Stomach smooth muscle (tissue), 2 donors: ENCODE data around the gene PGP.

ENCODE experiments used
- H3K27ac ChIP-seq: one replicate; pipeline ENCODE4 v1.7.0; 2013; ENCODE audit warnings: mild to moderate bottlenecking, low read length, inconsistent platforms
- H3K27me3 ChIP-seq, 2 donors: one replicate each; pipeline ENCODE4 v1.7.0; 2013; ENCODE audit warnings: low read length in 2 of 2; ENCODE audit not compliant: insufficient read depth in 2 of 2, control insufficient read depth in 1 of 2
- H3K36me3 ChIP-seq, 2 donors: one replicate each; pipeline ENCODE4 v1.7.0; 2013; ENCODE audit warnings: low read length in 2 of 2; ENCODE audit not compliant: control insufficient read depth in 2 of 2, insufficient read depth in 2 of 2
- H3K4me1 ChIP-seq: one replicate; pipeline ENCODE4 v1.7.0; 2013; ENCODE audit warnings: low read length; ENCODE audit not compliant: control insufficient read depth, insufficient read depth
- H3K4me3 ChIP-seq, 2 donors: one replicate each; pipeline ENCODE4 v1.7.0; 2013; ENCODE audit warnings: low read length in 2 of 2
- H3K9ac ChIP-seq, 2 donors: one replicate each; pipeline ENCODE4 v1.7.0; 2013; ENCODE audit warnings: low read length in 2 of 2, mild to moderate bottlenecking in 1 of 2
- H3K9me3 ChIP-seq, 2 donors: one replicate each; pipeline ENCODE4 v1.7.0; 2013; ENCODE audit warnings: low read length in 2 of 2; ENCODE audit not compliant: control insufficient read depth in 2 of 2
- donor health status: healthy.
- donor health status: Pancreatic carcinoma.

PGP gene

GRCh38 chr16:2237102-2237482 is 22.5 kb upstream of the PGP start:
- peaks cover 21% of the 10 kb centered on the region for H3K4me1 ChIP-seq
- H3K9me3 ChIP-seq = no peaks in the 10 kb centered on the region
- peaks cover 27 to 30% of the 10 kb centered on the region in 2 donors for H3K36me3 ChIP-seq
- no peak overlapping the region for H3K9ac ChIP-seq
- H3K4me3 ChIP-seq = peak overlapping the region in 1 of 2 donors; percentile 35
- H3K27ac ChIP-seq = no peak overlapping the region
- peaks cover 20 to 31% of the 10 kb centered on the region in 2 donors for H3K27me3 ChIP-seq

GRCh38 chr16:2236337-2237101 is 21.9 kb upstream of the PGP start, which contains the start of gene DNASE1L2:
Gene DNASE1L2, plus strand, starts transcription at chr16:2236444. Its CDS starts 373 bp downstream, at chr16:2236817.
- Histone ChIP-seq H3K9me3 (no peaks in the 10 kb centered on the region), H3K27me3 (peaks cover 22 to 31% of the 10 kb centered on the region in 2 donors), H3K9ac (no peak within 1 kb of the TSS), H3K4me3 (peak within 1 kb of the TSS in 1 of 2 donors; percentile 63), H3K4me1 (peaks cover 21% of the 10 kb centered on the region), H3K27ac (no peak within 1 kb of the TSS), H3K36me3 (peaks cover 33 to 36% of the 10 kb centered on the region in 2 donors)

GRCh38 chr16:2235695-2236336 is 21.2 kb upstream of the PGP start:
- Histone ChIP-seq H3K36me3 (peaks cover 38 to 39% of the 10 kb centered on the region in 2 donors), H3K27ac (no peak overlapping the region), H3K4me1 (peaks cover 21% of the 10 kb centered on the region), H3K27me3 (peaks cover 22 to 31% of the 10 kb centered on the region in 2 donors), H3K4me3 (no peak overlapping the region), H3K9me3 (no peaks in the 10 kb centered on the region), H3K9ac (no peak overlapping the region)

- Histone ChIP-seq H3K4me1 (peaks cover 21% of the 10 kb centered on the region), H3K4me3 (no peak overlapping the region), H3K9ac (no peak overlapping the region), H3K27ac (no peak overlapping the region), H3K9me3 (no peaks in the 10 kb centered on the region), H3K27me3 (peaks cover 22 to 31% of the 10 kb centered on the region in 2 donors), H3K36me3 (peaks cover 38 to 39% of the 10 kb centered on the region in 2 donors)
These were observed 20.6 kb upstream of the PGP start for GRCh38 chr16:2235234-2235651.

- H3K36me3 ChIP-seq = peaks cover 41 to 42% of the 10 kb centered on the region in 2 donors
- H3K27ac ChIP-seq = no peak overlapping the region
- H3K27me3 ChIP-seq = peaks cover 22 to 31% of the 10 kb centered on the region in 2 donors
- H3K9ac ChIP-seq = no peak overlapping the region
- H3K4me1 ChIP-seq = peaks cover 21% of the 10 kb centered on the region
- no peak overlapping the region for H3K4me3 ChIP-seq
- no peaks in the 10 kb centered on the region for H3K9me3 ChIP-seq
These were observed 20.2 kb upstream of the PGP start for GRCh38 chr16:2234813-2235170.

GRCh38 chr16:2233872-2234812 is 19.5 kb upstream of the PGP start:
- H3K4me1 ChIP-seq = peaks cover 21% of the 10 kb centered on the region
- no peak overlapping the region for H3K4me3 ChIP-seq
- peaks cover 47% of the 10 kb centered on the region in 2 donors for H3K36me3 ChIP-seq
- no peak overlapping the region for H3K9ac ChIP-seq
- H3K9me3 ChIP-seq = no peaks in the 10 kb centered on the region
- H3K27ac ChIP-seq = no peak overlapping the region
- peaks cover 22 to 31% of the 10 kb centered on the region in 2 donors for H3K27me3 ChIP-seq

GRCh38 chr16:2233046-2233775 is 18.6 kb upstream of the PGP start:
- Histone ChIP-seq H3K9me3 (no peaks in the 10 kb centered on the region), H3K36me3 (peaks cover 53 to 54% of the 10 kb centered on the region in 2 donors), H3K27ac (no peak overlapping the region)

GRCh38 chr16:2232094-2232990 is 17.7 kb upstream of the PGP start:
- no peaks in the 10 kb centered on the region for H3K9me3 ChIP-seq
- H3K4me1 ChIP-seq = peaks cover 14% of the 10 kb centered on the region
- H3K27me3 ChIP-seq = peaks cover 17 to 25% of the 10 kb centered on the region in 2 donors

More at GRCh38 chr16:2233046-2233775, 18.6 kb upstream of the PGP start:
- Histone ChIP-seq H3K4me3 (no peak overlapping the region), H3K4me1 (peaks cover 23% of the 10 kb centered on the region), H3K9ac (no peak overlapping the region), H3K27me3 (peaks cover 22 to 31% of the 10 kb centered on the region in 2 donors)

More at GRCh38 chr16:2232094-2232990, 17.7 kb upstream of the PGP start:
- no peak overlapping the region for H3K27ac ChIP-seq
- H3K9ac ChIP-seq = no peak overlapping the region
- peaks cover 54 to 56% of the 10 kb centered on the region in 2 donors for H3K36me3 ChIP-seq
- no peak overlapping the region for H3K4me3 ChIP-seq
